OCI-LY1 (cell line): ENCODE data around the gene COL16A1.

ENCODE experiments used
- CTCF ChIP-seq: fragments of 200-600 bp; sonication (generic), shearing (Covaris generic); IDR thresholded peaks from 2 replicates; pipeline ENCODE4 v1.5.1; 2017; ENCODE audit warnings: mild to moderate bottlenecking, antibody characterized with exemption, low read length, moderate library complexity, mixed read lengths
- EZH2 ChIP-seq: fragments of 200-600 bp; sonication (generic), shearing (Covaris generic); IDR thresholded peaks from 2 replicates; pipeline ENCODE4 v1.8.0; 2017; ENCODE audit warnings: borderline replicate concordance, mixed run types, mild to moderate bottlenecking, antibody characterized with exemption, low read length, moderate library complexity, mixed read lengths

DNA sequence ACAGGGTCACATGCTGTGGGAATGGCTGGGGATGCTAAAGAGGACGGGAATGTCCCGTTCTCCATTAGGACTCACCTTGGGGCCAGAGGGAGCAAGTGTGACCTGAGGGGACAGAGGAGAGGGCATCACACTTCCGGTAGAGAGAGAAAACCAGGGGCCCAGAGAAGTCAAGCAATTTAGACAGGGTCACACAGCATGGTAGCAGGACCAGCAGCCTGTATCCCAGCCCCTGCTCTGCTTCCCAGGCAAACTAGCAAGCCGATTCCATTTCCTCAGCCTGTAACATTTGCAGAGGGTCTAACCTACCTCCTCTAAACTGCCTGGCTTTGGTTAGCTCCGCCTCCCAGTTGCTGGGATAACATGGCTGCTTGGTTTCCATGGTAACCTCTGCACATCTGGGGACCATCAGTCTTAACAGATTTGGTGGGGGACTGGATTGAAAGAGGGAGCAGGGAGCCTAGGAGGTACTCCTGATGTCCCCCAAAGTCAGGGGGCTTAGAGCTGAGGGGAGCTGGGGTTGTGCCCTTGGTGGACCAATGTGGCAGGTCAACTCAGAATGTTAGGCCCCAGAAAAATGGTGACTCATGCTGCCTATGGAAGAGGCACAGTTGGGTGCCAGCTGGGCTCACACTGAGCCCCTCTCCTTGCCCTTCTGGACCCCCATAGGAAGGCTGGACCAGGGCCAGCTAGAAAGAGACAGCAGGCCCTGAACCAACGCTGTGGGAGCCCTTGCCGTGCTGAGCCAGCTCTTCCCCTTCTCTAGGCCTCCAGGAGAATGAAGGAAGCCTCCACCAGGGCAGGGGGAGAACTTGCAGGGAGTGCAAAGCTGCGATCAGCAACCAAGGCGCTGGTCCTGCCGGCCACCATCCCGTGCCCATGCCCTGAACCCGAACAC lies 9.5 kb downstream of the COL16A1 start:
- TF ChIP-seq CTCF (no peak), EZH2 (no peak)
